Measurements from ENCODE around the gene TTC28.

- TF ChIP-seq SUZ12 (IDR thresholded peaks at IDR 0.05; ENCODE audit: extremely low read depth, insufficient read depth, insufficient read length): no peak
- TF ChIP-seq YY1 (IDR thresholded peaks at IDR 0.05; ENCODE audit: insufficient read depth, insufficient read length): no peak
Measured at GRCh38 chr22:28143961-28144745, 535.5 kb downstream of the TTC28 start.
